Aorta (tissue), 5 donors: Measurements from ENCODE around the gene KCND2. TPM values are rescaled to one million over a fixed set of nuclear protein-coding genes. Genes with fewer than 3 reads are reported as not detected.

Experiments used
- ATAC-seq: fragments of 200-7000 bp; cut with Tn5 transposase; one replicate; pipeline ENCODE4 v1.9.1; 2022; ENCODE audit warnings: moderate library complexity; ENCODE audit not compliant: low FRiP score
- DNase-seq, 2 donors: peaks; one replicate each; pipeline ENCODE4 v3.0.0-alpha.2; 2020
- H3K27ac ChIP-seq, 2 donors: one replicate each; pipeline ENCODE4 v1.5.1; 2013; ENCODE audit warnings: low read length in 2 of 2, mild to moderate bottlenecking in 2 of 2, moderate library complexity in 2 of 2, control low read depth in 1 of 2, inconsistent platforms in 1 of 2, low read depth in 1 of 2
- H3K27me3 ChIP-seq, 2 donors: one replicate each; pipeline ENCODE4 v1.6.1; 2013; ENCODE audit warnings: control low read depth in 1 of 2, low read length in 1 of 2, mild to moderate bottlenecking in 1 of 2, moderate library complexity in 1 of 2; ENCODE audit not compliant: insufficient read depth in 2 of 2, control insufficient read depth in 1 of 2
- H3K36me3 ChIP-seq, 2 donors: one replicate each; pipeline ENCODE4 v1.6.1; 2013; ENCODE audit warnings: control low read depth in 1 of 2, low read length in 1 of 2, mild to moderate bottlenecking in 1 of 2; ENCODE audit not compliant: insufficient read depth in 2 of 2, control insufficient read depth in 1 of 2
- H3K4me1 ChIP-seq, 2 donors: one replicate each; pipeline ENCODE4 v1.6.1; 2013; ENCODE audit warnings: low read length in 2 of 2, control low read depth in 1 of 2, mild to moderate bottlenecking in 1 of 2, moderate library complexity in 1 of 2; ENCODE audit not compliant: insufficient read depth in 2 of 2, control insufficient read depth in 1 of 2
- H3K4me3 ChIP-seq, 2 donors: one replicate each; pipeline ENCODE4 v1.5.1; 2013; ENCODE audit warnings: low read length in 2 of 2, control low read depth in 1 of 2, mild to moderate bottlenecking in 1 of 2
- H3K9me3 ChIP-seq: one replicate; pipeline ENCODE4 v1.6.1; 2013; ENCODE audit warnings: mild to moderate bottlenecking, low read length; ENCODE audit not compliant: control insufficient read depth
- WGBS, 2 donors: extraction: QIAGEN DNeasy Blood & Tissue Kit; methylation state at CpG; one replicate each; pipeline ENCODE4 v1.1.7; 2013; 5-methylcytosine and 5-hydroxymethylcytosine counted together
- intact Hi-C, 2 donors: fragments of 100-400 bp; cut with DNase I; formaldehyde crosslinking; loops; one replicate each; pipeline versions ENCODE4 v1.14.2 to v1.15.0; 2022
- polyA plus RNA-seq, 2 donors: library from polyadenylated mRNA; stranded (reverse); fragments of 200-250 nt; gene quantifications; one replicate each; pipeline ENCODE4 v1.2.3, GENCODE V29; 2013
- total RNA-seq, 2 donors: library from RNA; stranded (reverse); fragmentation: NEBNext Ultra II Directional; extraction: Animal tissue kit (Norgen Biotek cat#: 25700); gene quantifications; one replicate each; pipeline ENCODE4 v1.2.1, GENCODE V29; 2021
- donor health status: healthy with polysubstance abuse.
- donor health status: Bipolar disorder and iron deficiency.
- donor health status: DM: no; HTN: no; CAD: no.
- donor health status: DM: no; HTN: no; CAD: no.
- donor health status: DM: yes; HTN: yes; CAD: no.

Gene KCND2
- total and polyA plus RNA-seq, 4 donors = 1.9 to 4.2 TPM; not detected in 2

DNA sequence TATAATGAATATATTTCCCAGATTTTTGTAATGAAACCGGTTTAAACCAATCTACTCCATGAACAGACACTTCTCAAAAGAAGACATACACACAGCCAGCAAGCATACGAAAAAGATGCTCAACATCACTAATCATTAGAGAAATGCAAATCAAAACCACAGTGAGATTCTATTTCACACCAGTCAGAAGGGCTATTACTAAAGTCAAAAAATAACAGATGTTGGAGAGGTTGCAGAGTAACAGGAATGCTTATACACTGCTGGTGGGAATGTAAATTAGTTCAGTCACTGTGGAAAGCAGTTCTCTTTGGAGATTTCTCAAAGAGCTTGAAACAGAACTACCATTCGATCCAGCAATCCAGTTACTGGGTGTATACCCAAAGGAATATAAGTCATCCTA lies 344.3 kb downstream of the KCND2 start:
- no peak overlapping the region for H3K27ac ChIP-seq
- no peak for DNase-seq
- intact Hi-C loops = no loop called here
- H3K9me3 ChIP-seq = no peaks in the 10 kb centered on the region
- no peak for ATAC-seq
- no peak overlapping the region for H3K4me3 ChIP-seq
- WGBS, 2 donors = 63 to 65% methylated on average over 3 of the region's 3 CpGs
- no peaks in the 10 kb centered on the region for H3K4me1 ChIP-seq
- no peaks in the 10 kb centered on the region for H3K27me3 ChIP-seq
- H3K36me3 ChIP-seq = no peaks in the 10 kb centered on the region

DNA sequence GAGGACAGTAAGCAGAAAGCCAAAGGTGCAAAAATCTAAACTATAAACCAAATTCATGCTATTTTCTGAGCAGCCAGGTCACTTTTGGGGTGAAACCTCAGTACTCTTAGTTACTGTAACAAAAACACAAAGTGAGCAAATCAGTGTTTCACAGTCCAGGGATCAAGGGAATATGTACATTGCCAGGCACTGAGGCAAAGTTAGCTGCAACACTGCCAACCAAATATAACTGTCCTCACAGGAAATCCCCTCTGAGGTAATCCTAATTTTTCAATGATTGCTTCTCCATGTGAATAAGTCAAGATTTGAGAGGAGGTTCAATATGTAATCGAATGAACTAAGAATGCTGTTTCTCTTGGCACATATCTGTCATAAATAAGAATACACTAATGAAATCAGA lies 355.3 kb downstream of the KCND2 start:
- Histone ChIP-seq H3K4me1 (no peaks in the 10 kb centered on the region), H3K27ac (no peak overlapping the region), H3K9me3 (no peaks in the 10 kb centered on the region), H3K4me3 (no peak overlapping the region), H3K36me3 (no peaks in the 10 kb centered on the region), H3K27me3 (no peaks in the 10 kb centered on the region)
- 5 to 22% methylated on average over 1 of the region's 1 CpG for WGBS, 2 donors
- intact Hi-C loops = no loop called here
- ATAC-seq = no peak
- DNase-seq = no peak

DNA sequence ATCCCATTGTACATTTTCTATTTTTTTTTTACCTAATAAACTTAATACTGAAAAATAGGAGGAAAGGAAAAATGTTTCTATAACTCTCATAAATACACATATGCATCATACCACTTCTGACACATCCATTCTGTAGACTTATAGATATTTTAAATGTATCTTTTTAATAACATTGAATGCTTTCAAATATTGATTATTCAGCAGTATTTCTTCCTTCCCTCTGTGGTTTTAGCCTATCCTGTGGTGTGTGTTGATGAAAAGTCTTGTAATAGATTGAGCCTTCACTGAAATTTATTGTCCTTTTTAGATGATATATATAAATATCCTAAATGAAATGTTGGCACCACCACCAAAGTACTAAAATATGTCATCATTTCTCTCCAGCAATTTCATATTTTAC lies 366.9 kb downstream of the KCND2 start:
- Histone ChIP-seq H3K27me3 (no peaks in the 10 kb centered on the region), H3K9me3 (no peaks in the 10 kb centered on the region), H3K36me3 (no peaks in the 10 kb centered on the region), H3K27ac (no peak overlapping the region), H3K4me3 (no peak overlapping the region), H3K4me1 (no peaks in the 10 kb centered on the region)
- no peak for ATAC-seq
- no peak for DNase-seq
- intact Hi-C loops = no loop called here

DNA sequence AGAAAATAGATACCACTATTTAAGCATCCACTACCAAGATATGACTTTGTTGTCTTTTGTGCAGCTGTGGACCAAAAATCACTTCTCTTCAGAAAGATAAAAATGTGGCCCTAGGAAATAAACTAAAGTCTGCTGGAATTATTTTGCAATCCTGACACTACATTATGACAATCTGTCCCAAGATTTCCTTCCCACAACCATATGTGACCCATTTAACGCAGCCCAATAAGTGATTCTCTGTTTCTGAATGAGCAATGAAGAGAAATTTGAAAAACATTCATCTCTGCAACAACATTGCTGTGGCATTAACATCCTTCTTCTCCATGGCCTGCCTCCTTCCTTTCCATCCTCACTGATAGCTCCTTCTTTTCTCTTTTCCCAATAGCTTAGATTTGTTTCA lies 373.0 kb downstream of the KCND2 start:
- no peak overlapping the region for H3K27ac ChIP-seq
- no peak for ATAC-seq
- H3K36me3 ChIP-seq = no peaks in the 10 kb centered on the region
- 77 to 79% methylated on average over 1 of the region's 1 CpG for WGBS, 2 donors
- no peaks in the 10 kb centered on the region for H3K4me1 ChIP-seq
- H3K9me3 ChIP-seq = peaks cover 4% of the 10 kb centered on the region
- peaks cover 0 to 2% of the 10 kb centered on the region in 2 donors for H3K27me3 ChIP-seq
- intact Hi-C loops = no loop called here
- no peak for DNase-seq
- H3K4me3 ChIP-seq = no peak overlapping the region

DNA sequence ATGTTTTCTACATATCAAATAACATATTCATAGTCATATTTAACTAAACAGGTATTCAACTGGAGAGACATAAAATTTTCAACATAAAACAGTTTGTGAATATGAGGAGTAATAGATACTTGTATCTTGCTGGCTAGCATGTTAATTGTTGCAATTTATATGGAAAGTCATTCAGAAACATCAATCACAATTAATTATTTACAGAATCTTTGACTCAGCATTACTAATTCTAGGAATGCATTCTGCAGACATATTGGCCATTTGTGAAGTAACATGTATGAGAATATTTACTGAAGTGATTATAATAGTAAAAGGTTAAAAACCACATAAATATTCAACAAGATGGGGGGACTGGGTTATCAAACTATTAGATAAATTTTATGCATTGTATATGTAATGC lies 381.3 kb downstream of the KCND2 start:
- Histone ChIP-seq H3K27ac (no peak overlapping the region), H3K4me3 (no peak overlapping the region), H3K4me1 (no peaks in the 10 kb centered on the region), H3K36me3 (no peaks in the 10 kb centered on the region), H3K9me3 (peaks cover 2% of the 10 kb centered on the region), H3K27me3 (no peaks in the 10 kb centered on the region)
- ATAC-seq = no peak
- DNase-seq = no peak
- intact Hi-C loops = no loop called here

DNA sequence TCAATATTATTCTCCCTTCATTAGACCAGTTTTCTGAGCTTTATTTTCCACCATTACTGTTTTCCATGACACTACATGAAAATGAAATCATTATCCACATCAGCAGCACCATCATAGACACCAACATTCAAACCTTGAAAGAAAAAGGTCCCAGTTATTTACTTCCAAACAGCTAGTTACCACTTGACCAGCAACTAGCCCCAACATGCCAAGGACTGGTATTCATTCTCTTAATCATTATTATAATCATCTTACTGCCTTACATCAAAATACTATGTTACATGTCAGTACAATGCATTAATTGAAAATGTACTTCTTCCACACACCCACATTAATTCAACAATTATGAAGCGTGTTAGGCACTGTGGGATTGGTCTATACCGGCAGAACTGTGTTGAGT lies 385.5 kb downstream of the KCND2 start:
- ATAC-seq (no peak), DNase-seq (no peak)
- Histone ChIP-seq H3K27ac (no peak overlapping the region), H3K27me3 (no peaks in the 10 kb centered on the region), H3K4me1 (no peaks in the 10 kb centered on the region), H3K4me3 (no peak overlapping the region), H3K9me3 (no peaks in the 10 kb centered on the region), H3K36me3 (no peaks in the 10 kb centered on the region)
- 88 to 91% methylated on average over 2 of the region's 2 CpGs for WGBS, 2 donors
- intact Hi-C loops = no loop called here

DNA sequence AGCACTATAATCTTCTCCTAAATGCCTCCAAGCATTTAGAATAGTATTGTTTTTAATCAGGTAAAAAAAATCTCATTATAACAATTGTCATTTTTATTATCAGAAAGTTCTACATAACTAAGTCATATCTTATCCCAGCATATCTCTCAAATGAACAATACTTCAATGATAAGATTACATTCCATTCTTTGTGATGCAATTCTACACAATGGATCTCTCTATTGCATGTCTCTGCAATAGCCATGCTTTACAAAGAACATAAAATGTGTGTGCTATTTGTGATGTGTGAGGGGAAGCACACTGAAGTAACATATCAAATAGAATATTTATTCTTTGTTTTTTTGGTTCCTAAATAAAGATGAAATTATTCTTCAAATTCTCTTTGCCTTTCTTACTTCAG lies 389.3 kb downstream of the KCND2 start:
- DNase-seq = no peak
- H3K27ac ChIP-seq = no peak overlapping the region

DNA sequence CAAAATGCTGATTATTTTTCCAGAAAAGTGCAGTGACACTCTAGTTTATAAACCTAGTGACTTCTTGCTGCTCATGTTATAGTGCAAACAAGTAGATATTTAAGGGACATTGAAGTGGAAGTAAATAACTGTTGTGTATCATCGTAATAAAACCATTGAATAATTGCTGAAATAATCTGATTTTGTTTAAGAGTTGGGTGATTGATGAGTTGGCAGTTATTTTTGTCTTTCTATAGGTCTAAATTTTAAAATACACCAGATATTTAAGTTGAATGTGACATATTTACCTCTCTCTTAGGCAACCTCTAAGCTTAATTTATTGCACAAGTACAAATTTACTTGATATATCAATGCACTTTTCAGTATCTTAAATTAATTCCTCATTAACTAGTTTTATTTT lies 392.1 kb downstream of the KCND2 start:
- intact Hi-C loops = no loop called here
- Histone ChIP-seq H3K9me3 (no peaks in the 10 kb centered on the region), H3K4me1 (no peaks in the 10 kb centered on the region), H3K27ac (no peak overlapping the region), H3K27me3 (no peaks in the 10 kb centered on the region), H3K36me3 (no peaks in the 10 kb centered on the region), H3K4me3 (no peak overlapping the region)
- ATAC-seq (no peak), DNase-seq (no peak)
- 67 to 81% methylated on average over 1 of the region's 1 CpG for WGBS, 2 donors

More for the DNA sequence above, 389.3 kb downstream of the KCND2 start:
- Histone ChIP-seq H3K27me3 (no peaks in the 10 kb centered on the region), H3K4me3 (no peak overlapping the region), H3K9me3 (no peaks in the 10 kb centered on the region), H3K36me3 (no peaks in the 10 kb centered on the region), H3K4me1 (no peaks in the 10 kb centered on the region)
- ATAC-seq = no peak
- intact Hi-C loops = no loop called here

DNA sequence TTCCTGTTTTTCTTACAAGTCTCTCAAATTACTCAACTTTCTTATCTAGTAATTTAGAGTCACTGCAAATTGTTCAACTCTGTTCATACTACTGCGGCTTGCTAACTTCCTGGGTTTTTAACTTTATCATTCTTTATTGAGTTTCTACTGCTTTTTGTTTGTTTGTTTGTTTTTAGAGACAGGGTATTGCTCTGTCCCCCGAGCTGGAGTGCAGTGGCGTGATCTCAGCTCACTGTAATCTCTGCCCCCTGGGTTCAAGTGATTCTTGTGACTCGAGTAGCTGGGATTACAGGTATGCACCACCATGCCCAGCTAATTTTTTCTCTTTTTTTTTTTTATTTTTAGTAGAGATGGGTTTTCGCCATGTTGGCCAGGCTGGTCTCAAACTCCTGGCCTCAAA lies 402.1 kb downstream of the KCND2 start:
- Histone ChIP-seq H3K27me3 (no peaks in the 10 kb centered on the region), H3K4me1 (no peaks in the 10 kb centered on the region), H3K4me3 (no peak overlapping the region), H3K36me3 (no peaks in the 10 kb centered on the region), H3K27ac (no peak overlapping the region), H3K9me3 (peaks cover 2% of the 10 kb centered on the region)
- 63% methylated on average over 5 of the region's 5 CpGs for WGBS, 2 donors
- DNase-seq (no peak), ATAC-seq (no peak)
- intact Hi-C loops = no loop called here

DNA sequence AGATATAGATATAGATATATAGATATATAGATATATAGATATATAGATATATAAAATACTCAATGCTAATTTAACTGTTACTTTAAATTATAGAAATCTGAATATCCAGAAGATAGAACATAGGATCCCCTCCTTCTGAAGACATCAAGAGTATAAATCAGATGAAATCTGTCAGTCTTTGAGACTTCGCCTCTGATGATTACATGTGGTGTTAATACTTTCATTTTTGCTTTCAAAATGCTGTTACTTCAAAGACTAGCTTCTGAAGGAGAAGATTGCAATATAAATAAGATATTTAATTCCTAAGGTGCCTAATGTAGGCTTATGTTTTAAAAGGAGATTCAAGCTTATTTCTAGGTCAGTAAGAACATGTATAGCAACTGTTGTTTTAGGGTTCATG lies 404.6 kb downstream of the KCND2 start:
- H3K4me1 ChIP-seq = no peaks in the 10 kb centered on the region
- H3K4me3 ChIP-seq = no peak overlapping the region
- no peak overlapping the region for H3K27ac ChIP-seq
- H3K36me3 ChIP-seq = no peaks in the 10 kb centered on the region
- H3K27me3 ChIP-seq = no peaks in the 10 kb centered on the region
- intact Hi-C loops = no loop called here
- 88 to 96% methylated on average over 1 of the region's 1 CpG for WGBS, 2 donors
- H3K9me3 ChIP-seq = no peaks in the 10 kb centered on the region
- no peak for ATAC-seq
- no peak for DNase-seq
